HG03196 (cell line): Measurements from ENCODE around the gene PRKCE.
"Not testable (repeated sequence)": the region's sequence is repeated elsewhere in the genome, so short reads cannot be mapped to it uniquely, and the experiment has no call there.

Experiments used
- ATAC-seq: cut with Tn5 transposase; IDR thresholded peaks from one replicate; pipeline ENCODE4 v1.9.1; 2021; ENCODE audit not compliant: unreplicated experiment

PRKCE gene

GRCh38 chr2:45855374-45855773 is 203.9 kb downstream of the PRKCE start:
- no peak for ATAC-seq

- no peak for ATAC-seq
Measured at GRCh38 chr2:45856391-45857274, 205.2 kb downstream of the PRKCE start.

GRCh38 chr2:45857275-45857609 is 205.8 kb downstream of the PRKCE start:
- no peak for ATAC-seq

- no peak for ATAC-seq
Measured at GRCh38 chr2:45857867-45858520, 206.5 kb downstream of the PRKCE start.

GRCh38 chr2:45858872-45859271 is 207.4 kb downstream of the PRKCE start:
- ATAC-seq, result not testable (repeated sequence)

GRCh38 chr2:45859682-45860081 is 208.2 kb downstream of the PRKCE start:
- ATAC-seq, result no peak

- ATAC-seq, result no peak
Measured at GRCh38 chr2:45860136-45861121, 209.0 kb downstream of the PRKCE start.

- no peak for ATAC-seq
Measured at GRCh38 chr2:45862843-45863242, 211.4 kb downstream of the PRKCE start.

- no peak for ATAC-seq
Measured at GRCh38 chr2:45864121-45864520, 212.6 kb downstream of the PRKCE start.

- no peak for ATAC-seq
Measured at GRCh38 chr2:45867349-45867748, 215.9 kb downstream of the PRKCE start.

GRCh38 chr2:45867800-45868199 is 216.3 kb downstream of the PRKCE start:
- no peak for ATAC-seq

- ATAC-seq, result no peak
Measured at GRCh38 chr2:45869165-45869501, 217.7 kb downstream of the PRKCE start.

- ATAC-seq, result no peak
Measured at GRCh38 chr2:45871025-45871424, 219.6 kb downstream of the PRKCE start.

- no peak for ATAC-seq
Measured at GRCh38 chr2:45871541-45871940, 220.1 kb downstream of the PRKCE start.

GRCh38 chr2:45872211-45872610 is 220.7 kb downstream of the PRKCE start:
- ATAC-seq, result no peak

GRCh38 chr2:45874344-45874743 is 222.9 kb downstream of the PRKCE start:
- ATAC-seq, result no peak

- ATAC-seq, result no peak
Measured at GRCh38 chr2:45876611-45877010, 225.1 kb downstream of the PRKCE start.

GRCh38 chr2:45879406-45879805 is 227.9 kb downstream of the PRKCE start:
- ATAC-seq, result no peak

GRCh38 chr2:45879936-45880335 is 228.5 kb downstream of the PRKCE start:
- no peak for ATAC-seq

GRCh38 chr2:45881970-45882581 is 230.6 kb downstream of the PRKCE start:
- no peak for ATAC-seq
